T-helper 2 cell (primary cell): ENCODE measurements around the gene GDF15.
"Not testable (repeated sequence)": the region's sequence is repeated elsewhere in the genome, so short reads cannot be mapped to it uniquely, and the experiment has no call there.

Source experiments
- DNase-seq, 5 experiments: peaks; one replicate each; pipeline versions ENCODE4 v3.0.0 to v3.0.0-alpha.2; 2012 to 2022

GDF15 gene

DNA sequence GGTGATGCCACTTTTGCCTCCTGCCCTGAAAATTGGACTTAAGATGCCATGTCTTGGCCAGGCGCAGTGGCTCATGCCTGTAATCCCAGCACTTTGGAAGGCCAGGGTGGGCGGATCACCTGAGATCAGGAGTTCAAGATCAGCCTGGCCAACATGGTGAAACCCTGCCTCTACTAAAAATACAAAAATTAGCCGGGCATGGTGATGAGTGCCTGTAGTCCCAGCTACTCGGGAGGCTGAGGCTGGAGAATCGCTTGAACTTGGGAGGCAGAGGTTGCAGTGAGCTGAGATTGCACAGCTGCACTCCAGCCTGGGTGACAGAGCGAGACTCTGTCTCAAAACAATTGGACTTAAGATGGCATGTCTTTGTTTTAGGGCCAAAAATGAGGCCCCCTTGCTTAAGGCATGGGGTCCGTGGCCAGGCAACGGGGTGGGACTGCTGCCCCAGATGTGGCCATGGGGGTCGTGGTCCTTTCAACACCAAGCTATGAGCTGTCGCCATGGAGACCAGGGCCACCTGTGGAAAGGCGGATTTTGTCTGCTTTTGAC is 21.6 kb upstream of the GDF15 start:
- not testable (repeated sequence) for DNase-seq

DNA sequence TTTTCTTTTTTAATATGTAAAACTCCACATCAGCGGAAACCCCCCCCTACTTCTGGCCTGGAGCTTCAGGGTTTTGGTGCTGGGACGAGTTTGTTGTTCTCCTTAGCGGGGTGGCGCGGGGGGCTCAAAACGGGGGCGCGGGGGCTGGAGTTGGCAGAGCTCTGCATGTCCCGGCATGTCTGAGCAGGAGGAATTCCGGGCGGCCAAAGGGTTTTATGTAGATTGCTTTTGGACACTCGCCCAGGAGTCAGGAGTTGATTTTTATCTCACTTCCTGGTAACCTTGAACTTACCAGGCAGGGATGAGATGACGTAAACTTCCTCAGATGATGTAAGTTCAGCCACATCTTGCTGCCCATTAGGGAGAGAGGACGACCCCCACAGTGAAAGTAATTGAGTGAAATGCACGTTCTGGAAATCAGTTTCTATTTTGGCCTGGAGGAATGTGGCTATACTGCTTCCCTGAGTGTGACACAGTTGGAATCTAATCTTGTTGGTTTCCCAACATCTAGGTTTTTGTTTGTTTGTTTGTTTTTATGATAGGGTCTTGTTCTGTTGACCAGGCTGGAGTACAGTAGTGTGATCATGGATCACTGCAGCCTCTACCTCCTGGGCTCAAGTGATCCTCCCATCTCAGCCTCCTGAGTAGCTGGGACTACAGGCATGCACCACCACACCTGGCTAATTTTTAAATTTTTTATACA is 21.0 kb upstream of the GDF15 start:
- DNase-seq = no peak

DNA sequence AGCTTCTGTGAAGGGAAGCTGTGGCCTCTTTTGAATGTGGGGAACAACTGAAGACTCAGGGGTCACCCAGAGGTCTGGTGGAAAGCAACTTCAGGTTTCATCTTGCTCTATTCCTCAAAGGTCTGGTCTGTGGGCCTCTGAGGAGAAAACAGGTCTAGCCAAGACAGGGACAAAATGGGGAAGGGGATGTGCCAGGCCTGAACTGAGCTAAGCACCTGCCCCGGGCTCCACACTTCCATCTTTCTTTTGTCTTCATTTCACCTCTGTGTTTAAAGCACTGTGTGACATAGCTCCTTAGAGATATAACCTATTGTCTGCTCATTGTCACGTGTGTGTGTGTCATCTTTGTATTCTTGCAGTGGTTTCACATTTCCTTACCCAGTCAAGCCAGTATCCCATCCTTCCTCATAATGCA is 19.9 kb upstream of the GDF15 start:
- no peak for DNase-seq

DNA sequence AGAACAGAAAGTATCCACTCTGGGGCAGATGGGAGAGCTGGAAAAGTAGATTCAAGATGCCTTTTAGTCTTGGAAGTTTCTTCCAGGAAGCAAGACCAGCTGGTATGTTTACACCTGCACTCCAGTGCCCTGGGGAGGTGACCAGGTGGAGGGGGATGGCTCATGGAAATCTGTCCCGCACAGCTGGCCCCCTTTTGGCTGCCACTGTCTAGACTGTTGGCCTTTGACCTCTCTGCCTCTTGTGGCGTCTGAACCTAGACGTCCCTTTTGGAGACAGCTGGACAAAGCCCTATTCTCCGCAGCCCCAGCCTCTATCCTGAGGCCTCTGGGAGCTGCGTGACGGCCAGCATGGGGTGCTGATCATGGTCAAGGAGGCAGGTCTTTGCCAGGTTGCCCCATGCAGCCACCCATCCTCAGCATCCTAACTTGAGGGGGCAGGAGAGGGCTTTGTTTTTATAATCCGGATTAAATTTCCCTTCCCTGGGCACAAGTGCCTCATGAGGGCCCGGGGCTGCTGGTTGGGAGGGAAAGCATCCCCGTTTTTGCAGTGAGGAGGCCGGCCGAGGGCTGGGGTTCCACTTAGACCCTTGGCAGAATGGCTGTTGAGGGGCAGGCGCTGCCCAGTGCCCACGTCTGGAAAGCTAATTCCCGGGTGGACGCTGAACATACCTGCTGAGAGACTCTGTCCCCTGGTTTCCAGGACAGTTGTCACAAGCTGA is 17.3 kb upstream of the GDF15 start:
- DNase-seq = no peak

DNA sequence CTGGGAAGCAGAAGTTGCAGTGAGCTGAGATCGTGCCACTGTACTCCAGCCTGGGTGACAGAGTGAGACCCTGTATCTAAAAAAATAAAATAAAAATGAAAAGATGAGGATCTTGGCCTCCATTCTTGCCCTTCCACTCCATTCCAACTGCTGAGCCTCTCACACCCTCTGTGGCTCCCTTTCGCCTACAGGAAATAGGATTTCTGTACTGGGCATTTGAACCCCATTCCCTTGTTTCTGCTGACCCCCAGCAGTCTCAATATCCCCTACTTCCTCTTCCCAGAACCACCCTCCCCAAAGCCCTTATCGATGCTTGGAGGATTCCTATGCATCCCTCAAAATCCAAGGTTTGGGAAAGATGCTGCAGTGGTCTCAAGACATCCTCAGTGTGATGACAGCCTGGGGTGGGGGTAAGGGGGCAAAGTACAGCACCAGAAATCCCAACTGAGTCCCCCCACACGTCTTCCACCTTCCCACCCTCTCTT is 12.5 kb upstream of the GDF15 start:
- no peak for DNase-seq

DNA sequence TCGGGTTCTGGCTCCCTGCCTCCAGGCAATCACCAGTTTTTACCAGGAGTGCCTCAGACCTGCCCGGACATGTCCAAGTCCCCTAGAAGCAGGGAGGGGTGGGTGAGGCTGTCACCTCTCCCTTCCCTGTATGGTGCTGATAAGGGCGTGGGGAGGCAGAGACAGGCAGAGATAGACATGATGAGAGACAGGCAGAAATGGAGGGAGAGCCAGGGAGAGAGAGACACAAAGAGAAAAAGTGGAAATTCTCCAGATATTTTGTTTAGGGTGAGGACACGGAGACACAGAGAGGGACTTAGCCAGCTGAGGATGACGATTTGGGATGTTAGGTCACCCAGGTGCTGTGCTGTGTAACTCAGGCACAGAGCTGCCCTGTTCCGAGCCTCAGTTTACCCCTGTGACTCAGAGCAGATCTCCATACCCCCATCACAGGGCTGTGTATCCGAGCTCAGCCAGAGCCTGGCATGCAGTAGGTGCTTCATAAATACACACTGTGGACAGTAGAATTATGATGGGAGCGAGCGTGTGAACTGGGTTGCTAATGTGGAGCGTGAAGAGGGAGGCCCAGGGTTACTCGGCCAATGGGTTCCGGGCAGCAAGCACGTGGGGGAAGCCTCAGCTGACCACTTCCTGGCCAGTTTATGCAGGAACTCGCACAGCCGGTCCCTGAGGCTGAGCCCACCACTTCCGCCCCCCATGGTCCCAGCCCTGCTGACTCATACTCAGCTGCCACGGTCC is 11.9 kb upstream of the GDF15 start:
- DNase-seq = peak in 2 of 5 experiments; percentile 32 to 87

DNA sequence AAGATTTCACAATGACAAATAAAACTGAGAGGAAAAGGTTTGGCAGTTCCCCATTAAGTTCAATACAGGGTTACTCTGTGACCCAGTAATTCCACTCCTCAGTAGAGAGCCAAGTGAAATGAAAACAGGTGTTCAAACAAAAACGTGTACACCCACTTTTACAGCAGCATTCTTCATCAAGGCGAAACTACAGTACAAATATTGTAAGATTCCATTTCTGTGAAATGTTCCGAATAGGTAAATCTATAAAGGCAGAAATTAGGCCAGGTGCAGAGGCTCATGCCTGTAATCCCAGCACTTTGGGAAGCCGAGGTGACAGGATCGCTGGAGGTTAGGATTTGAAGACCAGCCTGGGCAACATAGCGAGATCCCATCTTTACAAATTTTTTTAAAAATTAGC is 8.9 kb upstream of the GDF15 start:
- no peak for DNase-seq

DNA sequence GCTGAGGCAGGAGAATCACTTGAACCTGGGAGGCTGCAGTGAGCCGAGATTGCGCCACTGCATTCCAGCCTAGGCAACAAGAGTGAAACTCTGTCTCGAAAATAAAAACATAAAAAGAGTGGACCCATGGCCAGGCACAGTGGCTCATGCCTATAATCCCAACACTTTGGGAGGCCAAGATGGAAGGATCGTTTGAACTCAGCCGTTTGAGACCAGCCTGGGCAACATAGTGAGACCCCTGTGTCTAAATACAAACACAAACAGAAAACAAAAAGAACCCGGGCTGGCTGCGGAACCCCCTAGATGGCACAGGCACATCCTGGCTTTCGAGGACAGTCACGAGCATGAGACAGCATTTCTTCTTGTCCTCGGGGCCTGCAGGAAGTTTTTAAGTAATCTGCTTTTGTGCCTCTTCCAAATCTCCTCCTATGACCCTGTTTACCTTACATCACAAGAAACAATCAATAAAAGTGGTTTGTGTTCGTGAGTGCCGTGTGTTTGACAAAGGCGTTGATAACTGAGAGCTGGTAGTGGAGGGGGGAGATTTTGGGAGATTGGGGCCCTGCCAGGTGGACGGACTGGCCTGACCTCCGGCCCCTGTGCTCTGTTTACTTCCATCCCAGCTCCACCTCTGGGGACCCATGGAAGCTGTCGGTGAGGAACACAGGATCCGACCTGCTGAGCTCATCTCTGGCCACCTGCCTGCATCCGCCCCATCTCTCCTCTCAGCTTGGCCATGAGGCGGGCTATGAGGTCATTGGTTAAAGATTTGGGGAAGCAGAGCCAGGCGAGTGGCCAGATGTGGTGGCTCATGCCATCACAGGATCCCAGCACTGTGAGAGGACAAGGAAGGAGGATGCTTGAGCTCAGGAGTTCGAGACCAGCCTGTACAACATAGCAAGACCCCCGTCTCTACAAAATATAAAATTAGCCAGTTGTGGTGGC is 5.9 kb upstream of the GDF15 start:
- no peak for DNase-seq

DNA sequence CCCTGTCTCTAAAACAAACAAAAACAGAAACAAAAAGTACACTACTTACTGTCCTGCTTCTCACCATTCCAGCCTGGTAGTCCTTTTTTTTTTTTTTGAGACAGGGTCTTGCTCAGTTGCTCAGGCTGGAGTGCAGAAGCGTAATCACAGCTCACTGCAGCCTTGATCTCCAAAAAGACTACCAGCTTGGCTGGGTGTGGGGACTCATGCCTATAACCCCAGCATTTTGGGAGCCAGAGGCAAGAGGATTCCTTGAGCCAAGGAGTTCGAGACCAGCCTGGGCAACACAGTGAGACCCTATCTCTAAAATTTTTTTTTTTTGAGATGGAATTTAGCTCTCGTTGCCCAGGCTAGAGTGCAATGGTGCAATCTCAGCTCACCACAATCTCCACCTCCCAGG is 5.1 kb upstream of the GDF15 start:
- DNase-seq = no peak

DNA sequence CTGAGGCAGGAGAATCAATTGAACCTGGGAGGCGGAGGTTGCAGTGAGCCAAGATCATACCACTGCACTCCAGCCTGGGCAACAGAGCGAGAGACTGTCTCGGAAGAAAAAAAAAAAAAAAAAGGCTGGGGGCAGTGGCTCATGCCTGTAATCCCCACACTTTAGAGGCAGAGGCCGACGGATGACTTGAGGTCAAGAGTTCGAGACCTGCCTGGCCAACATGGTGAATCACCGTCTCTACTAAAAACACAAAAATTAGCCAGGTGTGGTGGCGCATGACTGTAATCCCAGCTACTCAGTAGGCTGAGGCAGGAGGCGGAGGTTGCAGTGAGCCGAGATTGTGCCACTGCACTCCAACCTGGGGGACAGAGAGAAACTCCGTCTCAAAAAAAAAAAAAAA is 2.3 kb upstream of the GDF15 start:
- not testable (repeated sequence) for DNase-seq

DNA sequence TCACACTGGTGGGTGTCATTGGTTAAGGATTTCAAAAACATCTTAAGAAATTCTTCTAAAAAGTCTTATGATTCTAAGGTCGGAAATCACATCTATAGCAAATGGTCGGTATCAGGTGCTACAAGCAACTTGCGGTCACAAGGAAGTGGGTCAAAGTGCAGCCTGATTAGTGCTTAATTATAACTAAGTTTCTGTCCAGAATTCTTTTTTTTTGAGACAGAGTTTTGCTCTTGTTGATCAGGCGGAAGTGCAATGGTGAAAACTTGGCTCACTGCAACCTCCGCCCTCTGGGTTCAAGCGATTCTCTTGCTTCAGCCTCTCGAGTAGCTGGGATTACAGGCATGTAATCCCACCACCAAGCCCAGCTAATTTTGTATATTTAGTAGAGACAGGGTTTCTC is 1.2 kb upstream of the GDF15 start:
- DNase-seq = no peak

DNA sequence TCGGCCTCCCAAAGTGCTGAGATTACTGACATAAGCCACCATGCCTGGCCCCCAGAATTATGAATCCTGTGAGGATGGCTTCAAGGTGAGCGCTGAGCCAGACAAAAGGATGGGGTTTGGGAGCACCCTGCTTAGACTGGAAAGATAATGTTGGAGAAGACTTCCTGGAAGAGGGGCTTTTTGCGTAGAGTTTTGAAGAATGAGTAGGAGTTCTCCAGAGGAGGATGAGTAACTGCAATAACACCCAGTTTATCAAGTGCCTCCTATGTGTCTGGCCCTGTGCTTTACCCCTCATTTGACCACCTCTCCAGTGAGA is 641 bp upstream of the GDF15 start:
- no peak for DNase-seq

DNA sequence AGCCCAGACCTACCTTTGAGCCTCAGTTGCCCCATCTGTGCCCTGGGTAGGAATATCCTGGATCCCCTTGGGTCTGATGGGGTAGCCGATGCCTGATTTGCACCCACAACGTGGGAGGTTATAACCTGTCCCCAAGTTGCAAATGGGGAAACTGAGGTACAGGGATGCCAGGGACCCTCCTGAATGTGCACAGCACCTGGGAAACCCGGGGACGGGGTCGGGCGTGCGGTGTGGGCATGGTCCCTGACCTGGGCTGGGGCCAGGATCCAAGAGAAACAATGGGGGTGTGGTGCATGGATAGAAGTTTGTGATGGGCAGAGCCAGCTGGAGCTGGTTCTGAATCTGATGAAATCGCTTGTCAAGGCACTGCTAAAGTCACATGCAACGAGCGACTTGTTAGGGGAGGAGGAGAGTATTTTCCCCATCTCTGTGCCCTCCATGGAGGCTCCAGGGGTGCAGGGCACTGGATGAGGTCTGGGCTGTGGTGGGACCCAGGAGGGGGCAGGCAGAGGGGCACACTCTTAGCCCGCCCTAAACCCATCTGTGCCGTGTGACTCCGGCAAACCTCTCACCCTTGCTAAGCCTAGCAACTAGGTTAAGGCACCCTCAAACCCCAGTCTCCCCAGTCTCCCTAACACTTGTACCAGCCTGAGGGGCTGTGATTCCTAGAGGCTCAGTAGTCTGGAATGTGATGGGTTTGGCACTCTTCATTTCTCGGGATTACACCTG is 749 bp downstream of the GDF15 start:
- DNase-seq = no peak

DNA sequence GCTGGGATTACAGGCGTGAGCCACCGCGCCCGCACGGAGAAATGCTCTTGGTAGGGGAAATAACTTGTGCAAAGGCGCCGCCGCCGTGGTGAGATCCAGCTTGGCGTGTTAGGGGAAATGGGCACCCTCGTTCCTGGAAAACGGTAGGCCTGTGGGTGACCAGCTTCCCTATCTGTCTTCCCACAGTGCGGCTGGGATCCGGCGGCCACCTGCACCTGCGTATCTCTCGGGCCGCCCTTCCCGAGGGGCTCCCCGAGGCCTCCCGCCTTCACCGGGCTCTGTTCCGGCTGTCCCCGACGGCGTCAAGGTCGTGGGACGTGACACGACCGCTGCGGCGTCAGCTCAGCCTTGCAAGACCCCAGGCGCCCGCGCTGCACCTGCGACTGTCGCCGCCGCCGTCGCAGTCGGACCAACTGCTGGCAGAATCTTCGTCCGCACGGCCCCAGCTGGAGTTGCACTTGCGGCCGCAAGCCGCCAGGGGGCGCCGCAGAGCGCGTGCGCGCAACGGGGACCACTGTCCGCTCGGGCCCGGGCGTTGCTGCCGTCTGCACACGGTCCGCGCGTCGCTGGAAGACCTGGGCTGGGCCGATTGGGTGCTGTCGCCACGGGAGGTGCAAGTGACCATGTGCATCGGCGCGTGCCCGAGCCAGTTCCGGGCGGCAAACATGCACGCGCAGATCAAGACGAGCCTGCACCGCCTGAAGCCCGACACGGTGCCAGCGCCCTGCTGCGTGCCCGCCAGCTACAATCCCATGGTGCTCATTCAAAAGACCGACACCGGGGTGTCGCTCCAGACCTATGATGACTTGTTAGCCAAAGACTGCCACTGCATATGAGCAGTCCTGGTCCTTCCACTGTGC is 2.4 kb downstream of the GDF15 start:
- peak; percentile 54 to 71 (median 66) for DNase-seq

DNA sequence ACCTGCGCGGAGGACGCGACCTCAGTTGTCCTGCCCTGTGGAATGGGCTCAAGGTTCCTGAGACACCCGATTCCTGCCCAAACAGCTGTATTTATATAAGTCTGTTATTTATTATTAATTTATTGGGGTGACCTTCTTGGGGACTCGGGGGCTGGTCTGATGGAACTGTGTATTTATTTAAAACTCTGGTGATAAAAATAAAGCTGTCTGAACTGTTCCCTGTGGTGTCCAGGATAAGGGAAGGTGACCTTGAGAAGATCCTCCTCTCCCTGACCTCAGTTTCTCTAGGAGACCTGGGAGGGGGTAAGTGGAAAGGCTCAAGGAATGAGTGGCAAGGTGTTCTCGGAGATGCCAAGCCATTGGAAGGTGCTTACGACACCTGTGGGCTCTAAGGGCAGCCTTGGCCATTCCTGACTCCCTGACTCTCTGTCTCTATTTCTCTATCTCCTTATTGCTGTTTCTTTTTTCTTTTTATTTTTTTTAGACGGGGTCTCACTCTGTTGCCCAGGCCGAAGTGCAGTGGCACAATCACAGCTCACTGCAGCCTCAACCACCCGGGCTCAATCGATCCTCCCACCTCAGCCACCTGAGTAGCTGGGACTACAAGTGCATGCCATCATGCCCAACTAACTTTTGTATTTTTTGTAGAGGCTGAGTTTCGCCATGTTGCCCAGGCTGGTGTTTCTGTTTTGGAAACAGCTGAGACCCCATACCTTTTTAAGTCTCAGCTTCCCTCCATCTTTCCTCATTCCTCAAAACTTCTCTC is 3.2 kb downstream of the GDF15 start:
- no peak for DNase-seq

DNA sequence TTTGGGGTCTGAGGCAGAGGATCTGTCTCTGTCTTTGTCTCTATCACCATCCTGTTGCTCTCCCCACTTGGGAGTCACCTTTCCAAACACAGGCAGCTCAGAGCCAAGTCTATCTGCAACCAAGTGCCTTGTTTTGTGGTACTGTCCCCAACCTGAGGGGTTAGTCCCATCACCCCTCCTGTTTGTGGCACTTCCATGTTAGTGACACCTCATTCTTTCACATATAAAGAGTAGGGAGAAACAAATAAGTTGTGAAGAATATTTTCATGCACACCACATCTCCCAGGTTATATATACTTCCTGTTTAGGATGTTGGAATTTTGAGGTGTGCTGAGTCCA is 3.7 kb downstream of the GDF15 start:
- DNase-seq = no peak

DNA sequence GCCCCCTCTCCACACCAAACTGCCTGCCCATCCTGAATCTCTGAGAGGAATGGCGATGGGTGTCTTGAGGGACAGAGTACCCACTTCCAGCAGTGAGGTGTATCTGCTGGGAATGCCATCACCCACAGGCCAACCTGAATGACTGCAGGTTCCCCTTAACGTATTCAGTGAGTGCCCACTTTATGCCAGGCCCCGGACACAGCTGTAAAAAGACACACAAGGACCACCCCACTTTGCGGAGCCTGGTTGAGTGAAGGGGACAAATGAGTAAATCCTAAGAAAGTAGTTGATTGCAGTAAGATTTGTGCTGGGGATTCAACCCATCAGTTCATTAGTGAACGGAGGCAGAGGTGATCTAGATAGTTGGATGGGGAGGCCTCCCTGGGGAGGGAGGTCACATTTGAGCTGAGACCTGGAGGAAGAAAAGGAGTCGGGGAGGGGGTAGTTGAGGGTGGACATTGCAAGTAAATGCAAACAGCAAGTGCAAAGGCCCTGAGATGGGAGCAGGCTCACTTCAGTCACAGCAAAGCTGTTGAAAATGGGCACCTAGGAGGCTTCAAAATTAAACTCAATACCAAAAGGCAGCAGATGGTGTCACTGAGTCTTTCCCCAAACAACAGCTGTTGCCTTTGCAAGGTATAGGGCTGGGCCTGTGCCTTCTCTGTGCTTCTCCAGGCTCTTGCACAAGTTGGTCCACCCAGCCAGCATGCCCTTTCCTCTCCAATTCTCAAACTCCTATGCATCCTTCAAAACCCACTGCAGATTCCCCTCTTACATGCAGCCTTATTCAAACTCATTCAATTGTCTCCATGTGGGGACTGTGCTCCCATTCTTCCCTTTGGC is 4.3 kb downstream of the GDF15 start:
- DNase-seq = no peak

DNA sequence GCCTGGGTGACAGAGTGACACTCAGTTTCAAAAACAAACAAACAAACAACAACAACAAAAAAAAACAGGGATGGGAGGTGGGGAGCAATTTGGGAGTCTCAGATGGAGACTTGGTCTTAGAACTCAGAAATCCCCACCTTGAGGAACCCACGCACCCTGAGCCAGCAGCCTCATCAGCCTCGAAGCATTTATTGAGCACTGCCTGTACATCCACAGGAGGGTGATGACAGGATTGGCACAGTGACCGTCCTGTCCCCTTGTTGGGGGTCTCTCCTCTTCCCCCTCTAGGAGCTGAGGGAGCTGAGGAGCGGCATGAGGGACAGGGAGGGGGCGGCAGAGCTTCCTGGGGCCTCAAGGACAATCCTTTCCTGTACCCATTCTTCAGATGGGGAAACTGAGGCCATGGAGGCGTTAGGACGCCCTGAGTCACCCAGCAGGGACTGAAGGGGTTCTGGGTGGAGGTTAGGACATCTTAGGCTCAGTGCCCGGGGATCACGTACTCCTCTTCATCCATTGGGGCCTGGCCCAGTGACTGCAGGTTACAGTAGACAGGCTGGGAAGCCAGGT is 5.6 kb downstream of the GDF15 start:
- no peak for DNase-seq

DNA sequence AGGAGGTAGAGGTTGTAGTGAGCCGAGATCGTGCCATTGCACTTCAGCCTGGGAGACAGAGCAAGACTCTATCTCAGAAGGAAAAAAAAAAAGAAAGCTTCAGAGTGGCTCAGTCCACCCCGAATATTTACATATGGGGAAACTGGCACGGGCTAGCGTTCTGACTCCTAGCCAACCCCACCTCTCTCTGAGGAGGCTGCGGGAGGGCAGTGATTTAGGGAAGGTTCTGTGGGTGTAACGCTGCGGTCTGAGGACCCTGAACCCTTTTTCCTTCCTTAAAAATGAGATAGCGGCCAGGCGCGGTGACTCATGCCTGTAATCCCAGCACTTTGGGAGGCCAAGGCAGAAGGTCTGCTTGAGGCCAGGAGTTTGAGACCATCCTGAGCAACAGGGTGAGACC is 6.5 kb downstream of the GDF15 start:
- no peak for DNase-seq
